Endodermal cell (in vitro differentiated cells): ENCODE results near the gene CINP. TPM values are rescaled to one million over a fixed set of nuclear protein-coding genes. Genes with fewer than 3 reads are reported as not detected.

Experiments
- DNase-seq: peaks from one replicate; pipeline ENCODE4 v3.0.0-alpha.2; 2017
- H3K27ac ChIP-seq: 2 replicates; pipeline ENCODE4 v1.5.1; 2013; ENCODE audit warnings: mild to moderate bottlenecking, low read depth, low read length, moderate library complexity
- H3K27me3 ChIP-seq: 2 replicates; pipeline ENCODE4 v1.6.1; 2013; ENCODE audit warnings: mild to moderate bottlenecking, low read length, moderate library complexity; ENCODE audit not compliant: insufficient read depth, control insufficient read depth, poor library complexity, severe bottlenecking
- H3K36me3 ChIP-seq: 2 replicates; pipeline ENCODE4 v1.7.0; 2013; ENCODE audit warnings: mild to moderate bottlenecking, low read length, moderate library complexity; ENCODE audit not compliant: control insufficient read depth, insufficient read depth
- H3K4me1 ChIP-seq: one replicate; pipeline ENCODE4 v1.7.0; 2013; ENCODE audit warnings: low read length; ENCODE audit not compliant: control insufficient read depth, insufficient read depth
- H3K4me3 ChIP-seq: 2 replicates; pipeline ENCODE4 v1.5.1; 2013; ENCODE audit warnings: mild to moderate bottlenecking, low read length, moderate library complexity
- H3K9ac ChIP-seq: 2 replicates; pipeline ENCODE4 v1.6.1; 2013; ENCODE audit warnings: mild to moderate bottlenecking, low read length, moderate library complexity; ENCODE audit not compliant: poor library complexity, severe bottlenecking; ENCODE audit errors: extremely low read depth
- H3K9me3 ChIP-seq: 2 replicates; pipeline ENCODE4 v1.6.1; 2013; ENCODE audit warnings: mild to moderate bottlenecking, low read length, moderate library complexity; ENCODE audit not compliant: control insufficient read depth
- H3K27ac Mint-ChIP-seq: 2 replicates; pipeline ENCODE4 v1.8.0; 2020; ENCODE audit warnings: mixed read lengths
- H3K27me3 Mint-ChIP-seq: 2 replicates; pipeline ENCODE4 v1.8.0; 2021; ENCODE audit warnings: mild to moderate bottlenecking, mixed read lengths; ENCODE audit not compliant: insufficient read depth
- H3K36me3 Mint-ChIP-seq: 2 replicates; pipeline ENCODE4 v1.8.0; 2020; ENCODE audit warnings: low read depth, mixed read lengths
- H3K4me1 Mint-ChIP-seq: 2 replicates; pipeline ENCODE4 v1.8.0; 2020; ENCODE audit warnings: mixed read lengths
- H3K4me3 Mint-ChIP-seq: 2 replicates; pipeline ENCODE4 v1.8.0; 2020; ENCODE audit warnings: mild to moderate bottlenecking, moderate library complexity, mixed read lengths
- H3K9me3 Mint-ChIP-seq: 2 replicates; pipeline ENCODE4 v1.8.0; 2020; ENCODE audit warnings: mild to moderate bottlenecking, mixed read lengths
- CTCF ChIP-seq: fragments of 200-600 bp; sonication (generic); conservative IDR thresholded peaks from 2 replicates; pipeline ENCODE4 v1.5.0; 2021; ENCODE audit warnings: antibody characterized with exemption, mild to moderate bottlenecking
- WGBS, 2 experiments: methylation state at CpG; one replicate each; pipeline versions ENCODE4 v1.1.5 to v1.1.7; 2013; ENCODE audit warnings: missing lambda C conversion rate in 2 of 2, mixed read lengths in 1 of 2; ENCODE audit not compliant: insufficient coverage in 1 of 2, insufficient read length in 1 of 2; 5-methylcytosine and 5-hydroxymethylcytosine counted together
- total RNA-seq, 2 donors: library from RNA; stranded (reverse); fragmentation: NEBNext Ultra II Directional in 1 of 2; extraction: Animal tissue kit (Norgen Biotek cat#: 25700) in 1 of 2; gene quantifications; 2 replicates in 1 of 2; 3 replicates in 1 of 2; pipeline ENCODE4 v1.2.1, GENCODE V29; 2021

The CINP gene
- total RNA-seq, 2 donors from 2014 or later, result 33.3 to 38.3 TPM

DNA sequence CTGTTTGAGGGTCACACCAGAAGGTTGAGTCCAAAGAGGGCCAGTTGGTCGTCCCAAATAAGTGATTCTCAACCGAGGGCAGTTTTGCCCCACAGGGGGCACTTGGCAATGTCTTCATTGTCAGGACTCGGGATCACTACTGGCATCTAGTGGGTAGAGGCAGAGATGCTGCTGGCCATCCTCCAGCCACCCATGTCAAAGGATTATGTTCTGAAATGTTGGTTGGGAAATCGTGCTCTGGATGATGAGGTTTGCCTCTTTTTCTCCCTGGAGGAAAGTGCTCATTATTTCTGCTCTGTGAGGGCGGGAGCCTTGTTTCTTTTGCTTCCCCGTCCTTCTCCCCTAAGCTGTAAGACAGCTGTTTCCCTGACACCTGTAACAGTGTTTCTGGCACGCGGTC is 39.6 kb downstream of the CINP start:
- TF ChIP-seq CTCF, result peak; percentile 78
- H3K4me3 Mint-ChIP-seq, result no peak overlapping the region
- Histone ChIP-seq H3K27ac (no peak overlapping the region), H3K36me3 (peaks cover 31% of the 10 kb centered on the region), H3K4me3 (no peak overlapping the region), H3K27me3 (no peaks in the 10 kb centered on the region), H3K9me3 (no peaks in the 10 kb centered on the region), H3K9ac (no peak overlapping the region), H3K4me1 (peaks cover 9% of the 10 kb centered on the region)
- no peaks in the 10 kb centered on the region for H3K27me3 Mint-ChIP-seq
- no peaks in the 10 kb centered on the region for H3K9me3 Mint-ChIP-seq
- peak overlapping the region; percentile 74 for H3K27ac Mint-ChIP-seq
- DNase-seq, result peak; percentile 84
- 58 to 72% methylated on average over 4 to 8 of the region's 8 CpGs for WGBS, 2 experiments
- peaks cover 6% of the 10 kb centered on the region for H3K4me1 Mint-ChIP-seq
- H3K36me3 Mint-ChIP-seq, result peaks cover 16% of the 10 kb centered on the region

DNA sequence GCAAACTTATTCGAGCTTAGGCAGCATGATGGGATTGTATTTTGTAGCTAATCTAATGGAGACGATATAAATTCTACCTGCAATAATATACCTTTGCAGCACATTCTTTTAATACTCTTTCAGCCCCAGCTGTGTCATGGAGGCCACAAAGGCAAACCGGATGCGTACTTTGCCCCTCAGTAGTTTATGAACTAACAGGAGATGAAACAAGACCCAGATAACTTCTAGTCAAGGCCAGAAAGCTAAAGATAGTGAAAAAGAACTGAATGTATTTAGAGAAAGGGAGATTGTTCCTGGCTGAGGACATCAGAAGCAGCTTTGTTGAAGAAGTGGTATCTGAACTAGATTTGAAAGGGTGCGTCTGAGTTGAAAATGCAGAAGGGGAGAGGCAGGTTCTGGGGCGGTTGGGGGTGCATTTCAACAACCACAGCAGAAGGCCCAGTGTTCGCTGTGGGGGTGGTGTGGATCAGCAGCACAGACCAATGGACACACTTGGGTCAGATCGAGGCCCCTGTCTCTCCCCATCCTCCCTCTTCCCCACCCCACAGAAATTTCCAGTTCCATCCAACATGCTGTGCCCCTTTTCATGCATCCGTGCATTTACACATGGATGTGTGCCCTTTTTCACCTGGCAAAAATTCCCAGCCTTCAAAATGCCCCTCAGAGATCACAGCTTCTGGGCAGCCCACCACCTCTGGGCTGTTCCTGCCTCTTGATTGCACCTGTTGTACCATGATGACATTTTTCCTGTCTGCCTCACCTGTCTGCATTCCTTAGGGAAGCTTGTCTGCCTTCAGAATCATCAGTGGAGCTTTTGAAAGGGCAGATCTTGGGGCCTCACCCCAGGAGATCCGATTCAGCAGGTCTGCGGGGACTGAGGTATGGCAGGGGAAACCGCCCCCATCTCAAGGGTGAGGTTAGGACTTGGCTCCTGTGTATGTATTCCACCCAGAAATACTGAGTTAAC is 41.0 kb downstream of the CINP start:
- DNase-seq, result no peak
- H3K36me3 ChIP-seq, result peaks cover 29% of the 10 kb centered on the region
- Mint-ChIP-seq H3K9me3 (no peaks in the 10 kb centered on the region), H3K27me3 (no peaks in the 10 kb centered on the region), H3K27ac (peak overlapping the region; percentile 48), H3K36me3 (peaks cover 16% of the 10 kb centered on the region), H3K4me1 (peaks cover 13% of the 10 kb centered on the region), H3K4me3 (no peak overlapping the region)
- H3K4me1 ChIP-seq, result peaks cover 9% of the 10 kb centered on the region
- no peak overlapping the region for H3K4me3 ChIP-seq
- H3K27ac ChIP-seq, result no peak overlapping the region
- no peak overlapping the region for H3K9ac ChIP-seq
- TF ChIP-seq CTCF, result no peak
- 96 to 100% methylated on average over 6 to 11 of the region's 12 CpGs for WGBS, 2 experiments
- H3K27me3 ChIP-seq, result no peaks in the 10 kb centered on the region
- H3K9me3 ChIP-seq, result no peaks in the 10 kb centered on the region

DNA sequence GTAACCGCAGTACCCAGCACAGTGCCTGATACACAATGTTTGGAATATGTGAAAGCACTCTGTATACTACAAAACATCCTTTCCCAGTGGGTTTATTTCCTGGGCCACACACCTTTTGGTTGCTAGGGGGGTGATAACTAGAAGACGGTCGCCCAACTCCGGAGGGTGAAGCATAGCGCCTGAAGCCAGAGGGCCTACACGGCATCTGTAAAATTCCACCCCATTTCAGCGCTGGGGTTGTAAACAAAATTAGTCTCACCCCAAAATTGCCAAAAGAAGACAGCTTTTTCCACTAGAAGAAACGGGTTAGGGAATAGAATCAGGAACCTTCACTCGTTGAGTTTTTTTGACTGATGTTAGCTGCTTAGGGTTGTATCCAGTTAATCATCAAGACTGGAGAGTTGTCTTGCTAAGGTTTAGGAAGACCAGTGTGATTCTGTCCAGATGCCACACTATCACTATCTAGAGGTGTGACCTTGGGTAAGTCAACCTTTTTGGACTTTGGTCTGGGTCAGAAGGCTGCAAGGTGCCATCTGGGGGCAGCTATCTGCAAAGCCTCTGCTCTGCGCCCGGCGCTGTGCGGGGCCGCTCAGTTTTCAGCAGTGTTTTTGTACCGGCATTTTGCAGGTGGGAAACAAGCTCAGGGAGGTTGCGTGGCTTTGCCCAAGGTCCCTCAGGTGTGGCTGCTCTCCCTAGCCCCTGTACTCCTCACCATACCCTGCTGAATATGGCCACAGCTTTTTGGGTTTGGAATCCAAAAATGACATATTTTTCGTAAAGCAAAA is 41.8 kb downstream of the CINP start:
- Histone ChIP-seq H3K9me3 (no peaks in the 10 kb centered on the region), H3K4me3 (peak overlapping the region; percentile 87), H3K27me3 (no peaks in the 10 kb centered on the region), H3K9ac (peak overlapping the region; percentile 86), H3K36me3 (peaks cover 21% of the 10 kb centered on the region), H3K27ac (peak overlapping the region; percentile 12), H3K4me1 (peaks cover 9% of the 10 kb centered on the region)
- DNase-seq, result no peak
- Mint-ChIP-seq H3K4me3 (peak overlapping the region; percentile 81), H3K4me1 (peaks cover 17% of the 10 kb centered on the region), H3K9me3 (no peaks in the 10 kb centered on the region), H3K27ac (peak overlapping the region; percentile 94), H3K27me3 (no peaks in the 10 kb centered on the region), H3K36me3 (peaks cover 10% of the 10 kb centered on the region)
- 95% methylated on average over 14 to 17 of the region's 17 CpGs for WGBS, 2 experiments
- no peak for TF ChIP-seq CTCF
